ENCODE data around the gene GRM4.

GRM4 gene

DNA sequence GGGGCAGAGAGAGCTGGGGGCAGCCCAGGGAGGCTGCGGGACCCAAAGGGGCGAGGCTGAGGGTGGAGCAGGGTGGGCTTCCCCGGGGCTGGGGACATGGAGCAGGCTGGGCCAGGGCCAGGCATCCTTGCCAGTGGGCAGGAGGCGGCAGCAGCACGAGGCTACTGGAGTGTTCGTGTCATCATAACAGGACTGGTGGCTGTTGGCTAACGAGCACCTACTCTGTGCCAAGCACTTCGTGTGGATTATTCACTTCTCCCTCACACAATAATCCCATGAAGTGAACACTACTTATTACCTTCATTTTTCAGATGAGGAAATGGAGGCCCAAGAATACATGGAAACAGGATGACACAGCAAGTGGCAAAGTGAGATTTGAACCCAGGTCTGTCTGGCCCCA is 41.7 kb downstream of the GRM4 start:
- Histone ChIP-seq H3K4me3 (ENCODE audit: low read length, poor library complexity, severe bottlenecking) (no peak overlapping the region), H4K20me1 (ENCODE audit: insufficient read depth, low read length, poor library complexity, severe bottlenecking) (no peaks in the 10 kb centered on the region), H3K4me2 (ENCODE audit: low read depth, low read length, poor library complexity, severe bottlenecking) (no peak overlapping the region), H3K4me1 (ENCODE audit: insufficient read depth, low read length, poor library complexity, severe bottlenecking) (no peaks in the 10 kb centered on the region), H3K9ac (ENCODE audit: low read depth, low read length, poor library complexity, severe bottlenecking) (no peak overlapping the region), H3K9me2 (replicated peaks; ENCODE audit: low read depth, low read length) (no peaks in the 10 kb centered on the region), H2AFZ (ENCODE audit: low read length) (no peak overlapping the region), H3K27me3 (ENCODE audit: insufficient read depth, low read length, poor library complexity, severe bottlenecking) (no peaks in the 10 kb centered on the region), H3K36me3 (ENCODE audit: insufficient read depth, low read length) (no peaks in the 10 kb centered on the region), H3K9me3 (ENCODE audit: insufficient read depth, low read depth, low read length) (no peaks in the 10 kb centered on the region), H3F3A (ENCODE audit: low read depth) (no peaks in the 10 kb centered on the region), H3K79me2 (ENCODE audit: insufficient read depth, low read length) (no peaks in the 10 kb centered on the region)
- TF ChIP-seq EZH2phosphoT487 (IDR thresholded peaks at IDR 0.05; ENCODE audit: borderline replicate concordance) (no peak), CTCF (conservative IDR thresholded peaks at IDR 0.05; ENCODE audit: low read length) (no peak)

- H3K9me3 ChIP-seq (ENCODE audit: insufficient read depth, low read depth, low read length): no peaks in the 10 kb centered on the region
- H3K9ac ChIP-seq (ENCODE audit: low read depth, low read length, poor library complexity, severe bottlenecking): no peak overlapping the region
- H3K4me3 ChIP-seq (ENCODE audit: low read length, poor library complexity, severe bottlenecking): no peak overlapping the region
- H3F3A ChIP-seq (ENCODE audit: low read depth): no peaks in the 10 kb centered on the region
- H3K9me2 ChIP-seq (replicated peaks; ENCODE audit: low read depth, low read length): no peaks in the 10 kb centered on the region
- H3K36me3 ChIP-seq (ENCODE audit: insufficient read depth, low read length): no peaks in the 10 kb centered on the region
- TF ChIP-seq CTCF (conservative IDR thresholded peaks at IDR 0.05; ENCODE audit: low read length) (no peak), EZH2phosphoT487 (IDR thresholded peaks at IDR 0.05; ENCODE audit: borderline replicate concordance) (no peak)
- H3K79me2 ChIP-seq (ENCODE audit: insufficient read depth, low read length): no peaks in the 10 kb centered on the region
- no peak overlapping the region for H2AFZ ChIP-seq (ENCODE audit: low read length)
- H4K20me1 ChIP-seq (ENCODE audit: insufficient read depth, low read length, poor library complexity, severe bottlenecking): no peaks in the 10 kb centered on the region
- no peak overlapping the region for H3K4me2 ChIP-seq (ENCODE audit: low read depth, low read length, poor library complexity, severe bottlenecking)
- H3K27me3 ChIP-seq (ENCODE audit: insufficient read depth, low read length, poor library complexity, severe bottlenecking): no peaks in the 10 kb centered on the region
- H3K4me1 ChIP-seq (ENCODE audit: insufficient read depth, low read length, poor library complexity, severe bottlenecking): no peaks in the 10 kb centered on the region
Observed at GRCh38 chr6:34103321-34103720, 42.6 kb downstream of the GRM4 start.

DNA sequence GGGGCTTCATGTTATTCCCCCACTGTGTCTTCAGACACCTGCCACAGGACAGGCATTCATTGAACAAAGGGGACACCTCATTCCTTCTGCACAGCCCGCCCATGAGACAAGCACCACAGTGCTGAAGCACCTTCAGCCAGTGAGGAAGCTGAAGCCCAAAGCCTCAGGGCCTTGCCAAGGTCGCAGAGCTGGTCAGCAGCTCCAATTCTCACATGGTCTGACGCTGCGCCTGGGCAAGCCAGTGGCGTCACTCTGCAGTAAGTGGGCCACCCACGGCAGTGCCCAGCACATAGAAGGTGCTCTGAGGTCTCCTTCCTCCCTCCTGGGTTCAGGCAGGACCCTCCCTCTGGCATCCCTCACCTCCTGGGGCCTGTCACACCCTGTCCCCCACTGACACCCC is 43.2 kb downstream of the GRM4 start:
- Histone ChIP-seq H3F3A (ENCODE audit: low read depth) (no peaks in the 10 kb centered on the region), H3K79me2 (ENCODE audit: insufficient read depth, low read length) (no peaks in the 10 kb centered on the region), H3K4me3 (ENCODE audit: low read length, poor library complexity, severe bottlenecking) (no peak overlapping the region), H3K9me2 (replicated peaks; ENCODE audit: low read depth, low read length) (no peaks in the 10 kb centered on the region), H4K20me1 (ENCODE audit: insufficient read depth, low read length, poor library complexity, severe bottlenecking) (no peaks in the 10 kb centered on the region), H3K36me3 (ENCODE audit: insufficient read depth, low read length) (no peaks in the 10 kb centered on the region), H2AFZ (ENCODE audit: low read length) (no peak overlapping the region), H3K4me2 (ENCODE audit: low read depth, low read length, poor library complexity, severe bottlenecking) (no peak overlapping the region), H3K27me3 (ENCODE audit: insufficient read depth, low read length, poor library complexity, severe bottlenecking) (no peaks in the 10 kb centered on the region), H3K9me3 (ENCODE audit: insufficient read depth, low read depth, low read length) (no peaks in the 10 kb centered on the region), H3K9ac (ENCODE audit: low read depth, low read length, poor library complexity, severe bottlenecking) (no peak overlapping the region), H3K4me1 (ENCODE audit: insufficient read depth, low read length, poor library complexity, severe bottlenecking) (no peaks in the 10 kb centered on the region)
- no peak for TF ChIP-seq CTCF (conservative IDR thresholded peaks at IDR 0.05; ENCODE audit: low read length)
- TF ChIP-seq EZH2phosphoT487 (IDR thresholded peaks at IDR 0.05; ENCODE audit: borderline replicate concordance): no peak
